Panc1 (cell line): ENCODE measurements around the gene ZNF362.

ENCODE experiments used
- CTCF ChIP-seq: fragments of 450-650 bp; IDR thresholded peaks from 2 replicates; pipeline ENCODE4 v1.5.1; 2017; ENCODE audit warnings: mild to moderate bottlenecking
- TCF7L2 ChIP-seq: IDR thresholded peaks from 2 replicates; pipeline ENCODE4 v1.6.1; 2011; ENCODE audit warnings: mild to moderate bottlenecking, low read depth, low read length, inconsistent platforms

- TF ChIP-seq CTCF (no peak), TCF7L2 (no peak)
These were observed 70.5 kb downstream of the ZNF362 start for GRCh38 chr1:33326785-33327184.
